Measurements from ENCODE around the gene AHRR. TPM values are rescaled to one million over a fixed set of nuclear protein-coding genes. Genes with fewer than 3 reads are reported as not detected.

AHRR gene
- total RNA-seq, 1 experiment from 2014 or later, result 2.2 TPM

GRCh38 chr5:425714-426113 is 104.2 kb downstream of the AHRR start:
- Histone ChIP-seq H3T11ph (ENCODE audit: low read length) (no peak overlapping the region), H4K91ac (ENCODE audit: insufficient read length, low read depth, low read length) (no peak overlapping the region), H3K18ac (ENCODE audit: insufficient read length, low read depth, low read length) (no peak overlapping the region), H3K4me2 (ENCODE audit: insufficient read depth, insufficient read length, low read length) (no peak overlapping the region), H4K8ac (replicated peaks; ENCODE audit: insufficient read length, low read depth, low read length) (no peak overlapping the region), H3K79me1 (ENCODE audit: insufficient read depth, low read depth, low read length, poor library complexity, severe bottlenecking) (no peaks in the 10 kb centered on the region), H2BK15ac (ENCODE audit: low read depth, low read length) (no peak overlapping the region), H2BK12ac (ENCODE audit: insufficient read length, low read depth, low read length) (no peak overlapping the region), H3K9me3 (ENCODE audit: control insufficient read depth, low read depth, low read length) (no peaks in the 10 kb centered on the region), H3K23ac (ENCODE audit: insufficient read length, low read depth, low read length) (no peak overlapping the region), H3K27ac (ENCODE audit: insufficient read length, low read depth, low read length) (no peak overlapping the region), H4K5ac (ENCODE audit: insufficient read length, low read depth, low read length) (no peak overlapping the region), H2AK5ac (ENCODE audit: insufficient read length, low read length) (no peak overlapping the region), H3K56ac (ENCODE audit: insufficient read length, low read depth, low read length) (no peak overlapping the region), H3K79me2 (ENCODE audit: insufficient read depth, low read length) (no peaks in the 10 kb centered on the region), H3K14ac (ENCODE audit: insufficient read depth, low read length) (no peak overlapping the region), H3K9ac (ENCODE audit: extremely low read depth, insufficient read length, low read length) (no peak overlapping the region), H3K23me2 (ENCODE audit: insufficient read length, low read depth, low read length, poor library complexity, severe bottlenecking) (no peaks in the 10 kb centered on the region), H2BK120ac (ENCODE audit: low read depth, low read length, poor library complexity, severe bottlenecking) (no peak overlapping the region), H2BK20ac (ENCODE audit: low read depth, low read length, poor library complexity, severe bottlenecking) (no peak overlapping the region), H4K20me1 (ENCODE audit: control insufficient read depth, insufficient read depth, insufficient read length) (no peaks in the 10 kb centered on the region), H2BK5ac (ENCODE audit: insufficient read length, low read length) (no peak overlapping the region), H3K4me1 (ENCODE audit: insufficient read depth, low read length) (no peaks in the 10 kb centered on the region), H2AFZ (ENCODE audit: low read length) (no peak overlapping the region), H3K4ac (ENCODE audit: low read depth, low read length) (no peak overlapping the region), H3K27me3 (ENCODE audit: insufficient read depth, low read length) (no peaks in the 10 kb centered on the region)
- peaks cover 0 to 4% (median 0%) of the 10 kb centered on the region in 3 experiments; a peak in 3 of 7 replicates for H3K36me3 Mint-ChIP-seq (ENCODE audit: insufficient read depth in 1 of 3, low read depth in 3 of 3)
- peaks cover 6 to 8% of the 10 kb centered on the region in 2 experiments; a peak in 2 of 5 replicates for H3K9me3 Mint-ChIP-seq
- H3K4me1 Mint-ChIP-seq, result peaks cover 3 to 5% of the 10 kb centered on the region in 2 experiments; a peak in 3 of 4 replicates
- H3K27me3 Mint-ChIP-seq (ENCODE audit: low read depth), result peaks cover 6% of the 10 kb centered on the region
- H3K27ac Mint-ChIP-seq, result no peak overlapping the region; a peak in 1 of 7 replicates
- no peak for TF ChIP-seq CTCF (conservative IDR thresholded peaks at IDR 0.05)
- no peak for DNase-seq
- no peak overlapping the region for H3K4me3 Mint-ChIP-seq
- no CpG with 5 or more reads among the region's 5 CpGs for WGBS (ENCODE audit: extremely low coverage, insufficient read length, low lambda C conversion rate)
